H1 (cell line): Measurements from ENCODE around the gene DIAPH2. TPM values are rescaled to one million over a fixed set of nuclear protein-coding genes. Genes with fewer than 3 reads are reported as not detected.

Experiments used
- CTCF ChIA-PET: fragments of 300-600 bp; sonication (Branson Sonifier 250); formaldehyde crosslinking; loops from one replicate; lab custom pipeline; 2021; ENCODE audit not compliant: partially characterized antibody; lab: Charles Lee
- POLR2A ChIA-PET: fragments of 300-600 bp; sonication (Branson Sonifier 250); formaldehyde crosslinking; loops from one replicate; lab custom pipeline; 2021; ENCODE audit warnings: inconsistent platforms; ENCODE audit not compliant: partially characterized antibody; lab: Charles Lee
- DNase-seq, 2 experiments: peaks; one replicate each; pipeline versions ENCODE4 v3.0.0 to v3.0.0-alpha.2; 2010 to 2022; ENCODE audit warnings: low spot score in 2 of 2, low read depth in 1 of 2, mixed read lengths in 1 of 2
- FAIRE-seq: peaks from 2 replicates; lab custom pipeline; 2011; peaks lifted over from hg19 to GRCh38; lab: Jason Lieb, UNC
- H2AFZ ChIP-seq: 2 replicates; pipeline ENCODE4 v1.8.1; 2012; ENCODE audit warnings: low read length, inconsistent platforms
- H2AK5ac ChIP-seq: 2 replicates; pipeline ENCODE4 v1.6.1; 2013; ENCODE audit warnings: low read depth, low read length
- H2BK120ac ChIP-seq: replicated peaks from 2 replicates; pipeline ENCODE3; 2013; ENCODE audit warnings: low read depth, low read length, inconsistent platforms
- H2BK12ac ChIP-seq: 2 replicates; pipeline ENCODE4 v1.6.1; 2013; ENCODE audit warnings: low read depth, low read length
- H2BK15ac ChIP-seq: 2 replicates; pipeline ENCODE4 v1.6.1; 2013; ENCODE audit warnings: low read length
- H2BK20ac ChIP-seq: 2 replicates; pipeline ENCODE4 v1.6.1; 2013; ENCODE audit warnings: low read length
- H2BK5ac ChIP-seq: 2 replicates; pipeline ENCODE4 v1.6.1; 2013; ENCODE audit warnings: low read depth, low read length
- H3K14ac ChIP-seq: 2 replicates; pipeline ENCODE4 v1.6.1; 2013; ENCODE audit warnings: inconsistent platforms; ENCODE audit not compliant: insufficient read length
- H3K18ac ChIP-seq: 2 replicates; pipeline ENCODE4 v1.6.1; 2013; ENCODE audit warnings: low read length; ENCODE audit errors: extremely low read depth
- H3K23ac ChIP-seq: 2 replicates; pipeline ENCODE4 v1.6.1; 2013; ENCODE audit warnings: inconsistent platforms; ENCODE audit not compliant: insufficient read length
- H3K23me2 ChIP-seq: 2 replicates; pipeline ENCODE4 v1.6.1; 2013; ENCODE audit warnings: low read depth, low read length
- H3K27ac ChIP-seq: 2 replicates; pipeline ENCODE4 v1.6.1; 2011; ENCODE audit warnings: low read depth, low read length, inconsistent platforms
- H3K27me3 ChIP-seq, 4 experiments: replicated peaks in 1 of 4; 1 replicate in 1 of 4; 2 replicates in 3 of 4; pipeline versions ENCODE4 v1.6.1 to v1.8.1; 2011 to 2013; ENCODE audit warnings: low read length in 3 of 4, mild to moderate bottlenecking in 3 of 4, inconsistent platforms in 2 of 4, mixed read lengths in 2 of 4, moderate library complexity in 1 of 4; ENCODE audit not compliant: control insufficient read depth in 3 of 4, insufficient read depth in 3 of 4; ENCODE audit errors: extremely low read depth in 1 of 4
- H3K36me3 ChIP-seq, 4 experiments: 2 replicates each; pipeline versions ENCODE4 v1.6.1 to v1.8.1; 2011 to 2013; ENCODE audit warnings: mild to moderate bottlenecking in 4 of 4, low read length in 3 of 4, moderate library complexity in 2 of 4, control low read depth in 1 of 4, inconsistent platforms in 1 of 4; ENCODE audit not compliant: insufficient read depth in 4 of 4, control insufficient read depth in 2 of 4
- H3K4ac ChIP-seq: replicated peaks from 2 replicates; pipeline ENCODE3; 2013; ENCODE audit warnings: low read length, low read depth, mixed read lengths, inconsistent platforms; ENCODE audit not compliant: insufficient read length
- H3K4me1 ChIP-seq, 4 experiments: replicated peaks in 1 of 4; 1 replicate in 1 of 4; 2 replicates in 3 of 4; pipeline versions ENCODE4 v1.6.1 to v1.8.1; 2011 to 2013; ENCODE audit warnings: low read length in 3 of 4, inconsistent platforms in 2 of 4, mixed read lengths in 1 of 4; ENCODE audit not compliant: insufficient read depth in 4 of 4, control insufficient read depth in 3 of 4
- H3K4me2 ChIP-seq, 2 experiments: 2 replicates each; pipeline versions ENCODE4 v1.6.1 to v1.8.1; 2011 to 2013; ENCODE audit warnings: low read depth in 2 of 2, low read length in 2 of 2, control low read depth in 1 of 2, inconsistent platforms in 1 of 2, mild to moderate bottlenecking in 1 of 2; ENCODE audit not compliant: insufficient read depth in 1 of 2
- H3K4me3 ChIP-seq, 4 experiments: fragments of 200-600, 300-600 bp in 1 of 4; sonication (generic), shearing (Covaris generic), sonication (Bioruptor Twin) in 1 of 4; 2 replicates each; pipeline versions ENCODE4 v1.5.1 to v1.8.1; 2011 to 2016; ENCODE audit warnings: low read length in 4 of 4, low read depth in 3 of 4, control low read depth in 2 of 4, inconsistent platforms in 2 of 4, mild to moderate bottlenecking in 2 of 4, mixed read lengths in 1 of 4, moderate library complexity in 1 of 4; ENCODE audit not compliant: insufficient read depth in 2 of 4; ENCODE audit errors: extremely low read depth in 1 of 4
- H3K56ac ChIP-seq: replicated peaks from 2 replicates; pipeline ENCODE3; 2013; ENCODE audit warnings: low read depth, mild to moderate bottlenecking, mixed read lengths, low read length, inconsistent platforms; ENCODE audit not compliant: insufficient read length
- H3K79me1 ChIP-seq: 2 replicates; pipeline ENCODE4 v1.6.1; 2013; ENCODE audit warnings: low read depth, low read length, control low read depth
- H3K79me2 ChIP-seq, 2 experiments: 2 replicates each; pipeline versions ENCODE4 v1.6.1 to v1.8.1; 2012 to 2013; ENCODE audit warnings: low read length in 2 of 2, mild to moderate bottlenecking in 2 of 2, inconsistent platforms in 1 of 2; ENCODE audit not compliant: insufficient read depth in 2 of 2, control insufficient read depth in 1 of 2
- H3K9ac ChIP-seq, 4 experiments: replicated peaks in 1 of 4; 1 replicate in 1 of 4; 2 replicates in 3 of 4; pipeline versions ENCODE4 v1.6.1 to v1.8.1; 2011 to 2013; ENCODE audit warnings: low read depth in 3 of 4, low read length in 3 of 4, control low read depth in 2 of 4, mild to moderate bottlenecking in 2 of 4, moderate library complexity in 2 of 4, inconsistent platforms in 1 of 4; ENCODE audit errors: extremely low read depth in 1 of 4
- H3K9me3 ChIP-seq, 2 experiments: 2 replicates each; pipeline versions ENCODE4 v1.6.1 to v1.8.1; 2012 to 2013; ENCODE audit warnings: mild to moderate bottlenecking in 2 of 2, moderate library complexity in 2 of 2, control low read depth in 1 of 2, inconsistent platforms in 1 of 2, low read depth in 1 of 2, low read length in 1 of 2, mixed read lengths in 1 of 2; ENCODE audit not compliant: insufficient read depth in 2 of 2
- H4K20me1 ChIP-seq, 2 experiments: replicated peaks in 1 of 2; 2 replicates each; pipeline versions ENCODE3 to v1.8.1; 2011 to 2013; ENCODE audit warnings: inconsistent platforms in 2 of 2, low read length in 2 of 2, mild to moderate bottlenecking in 1 of 2; ENCODE audit not compliant: insufficient read depth in 2 of 2, control insufficient read depth in 1 of 2
- H4K5ac ChIP-seq: 2 replicates; pipeline ENCODE4 v1.6.1; 2013; ENCODE audit warnings: low read length, low read depth, mixed read lengths, inconsistent platforms; ENCODE audit not compliant: insufficient read length
- H4K8ac ChIP-seq: 2 replicates; pipeline ENCODE4 v1.8.0; 2013; ENCODE audit warnings: mild to moderate bottlenecking, moderate library complexity, low read length, inconsistent platforms; ENCODE audit not compliant: insufficient read depth; ENCODE audit errors: extremely low read depth
- H4K91ac ChIP-seq: replicated peaks from 2 replicates; pipeline ENCODE3; 2013; ENCODE audit warnings: low read length, mixed read lengths, inconsistent platforms; ENCODE audit not compliant: insufficient read length
- BACH1 ChIP-seq: IDR thresholded peaks from 2 replicates; pipeline ENCODE4 v1.6.1; 2012; ENCODE audit warnings: low read length, improper control_type of control experiment
- BRCA1 ChIP-seq: IDR thresholded peaks from 2 replicates; pipeline ENCODE4 v1.6.1; 2012; ENCODE audit warnings: low read depth, low read length, improper control_type of control experiment
- HDAC2 ChIP-seq, 2 experiments: fragments of 300-600 bp in 1 of 2; sonication (generic) in 1 of 2; IDR thresholded peaks; 2 replicates each; pipeline ENCODE4 v1.6.1; 2011 to 2012; ENCODE audit warnings: low read depth in 2 of 2, low read length in 2 of 2, mild to moderate bottlenecking in 2 of 2, moderate library complexity in 2 of 2, borderline replicate concordance in 1 of 2, inconsistent platforms in 1 of 2
- HDAC6 ChIP-seq: IDR thresholded peaks from one replicate; pipeline ENCODE4 v1.7.1; 2012; ENCODE audit warnings: low read depth, mild to moderate bottlenecking, inconsistent platforms, low read length, moderate library complexity
- JUN ChIP-seq: IDR thresholded peaks from 2 replicates; pipeline ENCODE4 v1.6.1; 2011; ENCODE audit warnings: low read depth, mild to moderate bottlenecking, improper control_type of control experiment, low read length
- KDM1A ChIP-seq: fragments of 200-600, 300-600 bp; sonication (generic); IDR thresholded peaks from 2 replicates; pipeline ENCODE4 v1.7.1; 2016; ENCODE audit warnings: mild to moderate bottlenecking, low read length, borderline replicate concordance
- SIX5 ChIP-seq: IDR thresholded peaks from 2 replicates; pipeline ENCODE4 v1.6.1; 2011; ENCODE audit warnings: mild to moderate bottlenecking, low read depth, low read length
- TAF7 ChIP-seq: optimal IDR thresholded peaks from 2 replicates; pipeline ENCODE3; 2011; ENCODE audit warnings: low read depth, mild to moderate bottlenecking, inconsistent platforms, low read length, moderate library complexity, borderline replicate concordance
- TEAD4 ChIP-seq: IDR thresholded peaks from 2 replicates; pipeline ENCODE4 v1.6.1; 2012; ENCODE audit warnings: low read depth, low read length, inconsistent platforms, mixed read lengths
- polyA plus RNA-seq, 7 experiments: library from polyadenylated mRNA; depleted of rRNA in 3 of 7; stranded (reverse) in 5 of 7; unstranded in 2 of 7; fragments of >200 nt in 5 of 7; fragments of 200-250 nt in 2 of 7; gene quantifications; 1 replicate in 5 of 7; 2 replicates in 1 of 7; 4 replicates in 1 of 7; pipeline versions ENCODE4 v1.2.1 to v1.2.3, GENCODE V29; 2011 to 2013; ENCODE audit warnings: missing spikeins in 2 of 7, mixed read lengths in 2 of 7
- total RNA-seq: library from RNA; stranded (reverse); fragmentation: NEBNext Ultra II Directional; extraction: Animal tissue kit (Norgen Biotek cat#: 25700); gene quantifications from 2 replicates; pipeline ENCODE4 v1.2.1, GENCODE V29; 2021

The DIAPH2 gene
- total and polyA plus RNA-seq, 2 of the 8 experiments (the other 6 are each of a cell fraction or from before 2014, with no cell fraction given) = 4.4 to 24.3 TPM

GRCh38 chrX:97401586-97402136 lies 717.0 kb downstream of the DIAPH2 start:
- no peak overlapping the region for H2BK5ac ChIP-seq
- no peak overlapping the region for H3K18ac ChIP-seq
- no peak overlapping the region for H2AFZ ChIP-seq
- H3K4ac ChIP-seq = no peak overlapping the region
- POLR2A ChIA-PET = no interaction called here
- H3K23ac ChIP-seq = no peak overlapping the region
- no peaks in the 10 kb centered on the region for H4K20me1 ChIP-seq
- H4K8ac ChIP-seq = no peak overlapping the region
- H3K14ac ChIP-seq = no peak overlapping the region
- no peak overlapping the region for H3K4me2 ChIP-seq
- CTCF ChIA-PET = no interaction called here
- H2BK12ac ChIP-seq = no peak overlapping the region
- H3K4me1 ChIP-seq = peaks cover 0 to 2% (median 0%) of the 10 kb centered on the region in 4 experiments; a peak in 1 of 7 replicates
- no peak overlapping the region for H3K9ac ChIP-seq
- no peaks in the 10 kb centered on the region for H3K9me3 ChIP-seq
- H3K79me1 ChIP-seq = no peaks in the 10 kb centered on the region
- FAIRE-seq (no peak), DNase-seq (no peak)
- peaks cover 0 to 4% of the 10 kb centered on the region in 2 experiments; a peak in 1 of 4 replicates for H3K79me2 ChIP-seq
- no peaks in the 10 kb centered on the region for H3K23me2 ChIP-seq
- no peak overlapping the region for H3K56ac ChIP-seq
- peaks cover 0 to 25% (median 0%) of the 10 kb centered on the region in 4 experiments; a peak in 1 of 8 replicates for H3K36me3 ChIP-seq
- no peak overlapping the region for H2BK20ac ChIP-seq
- no peak overlapping the region for H3K4me3 ChIP-seq
- H3K27ac ChIP-seq = no peak overlapping the region
- no peak overlapping the region for H2AK5ac ChIP-seq
- H2BK15ac ChIP-seq = no peak overlapping the region
- H4K91ac ChIP-seq = no peak overlapping the region
- no peak overlapping the region for H2BK120ac ChIP-seq
- no peak overlapping the region for H4K5ac ChIP-seq
- no peaks in the 10 kb centered on the region for H3K27me3 ChIP-seq
- TF ChIP-seq BACH1 (no peak), TEAD4 (no peak), SIX5 (no peak), HDAC6 (no peak), BRCA1 (no peak), HDAC2 (IDR thresholded peaks at IDR 0.05; ENCODE audit: borderline replicate concordance in 1 of 2, low read depth in 2 of 2, low read length in 2 of 2) (no peak), TAF7 (no peak), KDM1A (no peak), JUN (no peak)
